ENCODE measurements around the gene DENND4B. TPM values are rescaled to one million over a fixed set of nuclear protein-coding genes. Genes with fewer than 3 reads are reported as not detected.
"Not testable (repeated sequence)": the region's sequence is repeated elsewhere in the genome, so short reads cannot be mapped to it uniquely, and the experiment has no call there.

Gene DENND4B
- total and polyA plus RNA-seq, 9 of the 15 experiments (the other 6 are each of a cell fraction or from before 2014, with no cell fraction given): 9.5 to 80.5 (median 23.1) TPM

GRCh38 chr1:153895866-153896265 is 50.7 kb downstream of the DENND4B start:
- DNase-seq (ENCODE audit: extremely low read depth in 1 of 4, low spot score in 3 of 4); H2AFZ ChIP-seq (ENCODE audit: low read depth, low read length); H4K20me1 ChIP-seq (replicated peaks; ENCODE audit: control insufficient read depth, insufficient read depth, low read length); H3K4me2 ChIP-seq (ENCODE audit: insufficient read depth, low read length); H3K9ac ChIP-seq (ENCODE audit: insufficient read depth in 1 of 2, low read depth in 2 of 2, low read length in 2 of 2); ATAC-seq; in situ Hi-C loops (cut with MboI); BruUV-seq (replicated peaks); H3K27ac ChIP-seq (ENCODE audit: extremely low read depth, low read depth, low read length); H3K4me3 ChIP-seq; FAIRE-seq; H3K4me1 ChIP-seq (replicated peaks in 1 of 2; ENCODE audit: control insufficient read depth in 2 of 2, insufficient read depth in 2 of 2, low read length in 2 of 2); H3K9me1 ChIP-seq (ENCODE audit: control insufficient read depth, insufficient read depth, low read length); CTCF ChIA-PET (ENCODE audit: low intra/inter-chr PET ratio); intact Hi-C loops (cut with micrococcal nuclease); H3K27me3 ChIP-seq (ENCODE audit: control insufficient read depth in 2 of 2, insufficient read depth in 2 of 2, low read length in 2 of 2); H3K9me3 ChIP-seq (replicated peaks; ENCODE audit: control insufficient read depth, insufficient read depth, low read depth, low read length): not testable (repeated sequence)
- Histone ChIP-seq H3K79me2 (ENCODE audit: control insufficient read depth, insufficient read depth, low read length) (peaks cover 60% of the 10 kb centered on the region), H3K36me3 (ENCODE audit: control insufficient read depth, insufficient read depth, low read length) (peaks cover 27% of the 10 kb centered on the region; the same call in 2 of the 3 replicates)
- TF ChIP-seq ZNF121 (CRISPR knock-in tag; conservative IDR thresholded peaks at IDR 0.05): peak; percentile 47; the same call in 1 of the 2 replicates
- POLR2A ChIA-PET: interaction anchor here (0.9 to 1.7 kb wide), 3 partner anchors 8 to 15 kb away, joined by 3 to 5 read pairs (median 4); no protein-coding TSS in a partner anchor
- WGBS (ENCODE audit: insufficient coverage, low coverage, missing lambda C conversion rate): 86% methylated on average over 1 of the region's 1 CpG

GRCh38 chr1:153891042-153891441 is 55.5 kb downstream of the DENND4B start:
- in situ Hi-C loops (cut with MboI); ATAC-seq; H3K4me2 ChIP-seq (ENCODE audit: insufficient read depth, low read length); BruUV-seq (replicated peaks); H2AFZ ChIP-seq (ENCODE audit: low read depth, low read length); H4K20me1 ChIP-seq (replicated peaks; ENCODE audit: control insufficient read depth, insufficient read depth, low read length); H3K9me3 ChIP-seq (replicated peaks; ENCODE audit: control insufficient read depth, insufficient read depth, low read depth, low read length); H3K9ac ChIP-seq (ENCODE audit: insufficient read depth in 1 of 2, low read depth in 2 of 2, low read length in 2 of 2); H3K27ac ChIP-seq (ENCODE audit: extremely low read depth, low read depth, low read length); H3K9me1 ChIP-seq (ENCODE audit: control insufficient read depth, insufficient read depth, low read length); H3K27me3 ChIP-seq (ENCODE audit: control insufficient read depth in 2 of 2, insufficient read depth in 2 of 2, low read length in 2 of 2); DNase-seq (ENCODE audit: extremely low read depth in 1 of 4, low spot score in 3 of 4); CTCF ChIA-PET (ENCODE audit: low intra/inter-chr PET ratio); FAIRE-seq; intact Hi-C loops (cut with micrococcal nuclease); H3K4me3 ChIP-seq: not testable (repeated sequence)
- H3K36me3 ChIP-seq (ENCODE audit: control insufficient read depth, insufficient read depth, low read length): peaks cover 18% of the 10 kb centered on the region; the same call in 2 of the 3 replicates
- POLR2A ChIA-PET: interaction anchor here (1.2 to 1.6 kb wide), 2 partner anchors 9 to 99 kb away, joined by 4 read pairs; no protein-coding TSS in a partner anchor
- peaks cover 65% of the 10 kb centered on the region for H3K79me2 ChIP-seq (ENCODE audit: control insufficient read depth, insufficient read depth, low read length)
- WGBS (ENCODE audit: insufficient coverage, low coverage, missing lambda C conversion rate): 100% methylated on average over 5 of the region's 7 CpGs
- peaks cover 10 to 18% of the 10 kb centered on the region in 2 experiments for H3K4me1 ChIP-seq (replicated peaks in 1 of 2; ENCODE audit: control insufficient read depth in 2 of 2, insufficient read depth in 2 of 2, low read length in 2 of 2)

Measured in K562 (cell line).